Trophoblast cell (in vitro differentiated cells and primary cell): Measurements from ENCODE around the gene FGR.

Source experiments
- DNase-seq, 2 donors: peaks; one replicate each; pipeline ENCODE4 v3.0.0-alpha.2; 2016
- H2AFZ ChIP-seq: 2 replicates; pipeline ENCODE4 v1.6.1; 2013; ENCODE audit warnings: low read length, moderate library complexity, mild to moderate bottlenecking; ENCODE audit not compliant: insufficient read depth, poor library complexity
- H2AK5ac ChIP-seq: 2 replicates; pipeline ENCODE4 v1.6.1; 2013; ENCODE audit warnings: mild to moderate bottlenecking, low read length
- H2BK120ac ChIP-seq: 2 replicates; pipeline ENCODE4 v1.6.1; 2013; ENCODE audit warnings: low read length, mild to moderate bottlenecking, moderate library complexity; ENCODE audit not compliant: insufficient read depth, poor library complexity
- H2BK12ac ChIP-seq: 2 replicates; pipeline ENCODE4 v1.6.1; 2013; ENCODE audit warnings: mild to moderate bottlenecking, low read length, moderate library complexity
- H2BK5ac ChIP-seq: 2 replicates; pipeline ENCODE4 v1.6.1; 2013; ENCODE audit warnings: low read length, low read depth, moderate library complexity, mild to moderate bottlenecking; ENCODE audit not compliant: poor library complexity
- H3K14ac ChIP-seq: 2 replicates; pipeline ENCODE4 v1.6.1; 2013; ENCODE audit warnings: mild to moderate bottlenecking, low read length
- H3K18ac ChIP-seq: 2 replicates; pipeline ENCODE4 v1.6.1; 2013; ENCODE audit warnings: mild to moderate bottlenecking, low read length
- H3K23ac ChIP-seq: 2 replicates; pipeline ENCODE4 v1.6.1; 2013; ENCODE audit warnings: low read length
- H3K27ac ChIP-seq: 2 replicates; pipeline ENCODE4 v1.5.1; 2013; ENCODE audit warnings: low read depth, mild to moderate bottlenecking, inconsistent platforms, low read length, moderate library complexity
- H3K27me3 ChIP-seq: 2 replicates; pipeline ENCODE4 v1.6.1; 2013; ENCODE audit warnings: inconsistent platforms, mild to moderate bottlenecking, low read length, moderate library complexity; ENCODE audit not compliant: insufficient read depth
- H3K36me3 ChIP-seq, 2 experiments: 1 replicate in 1 of 2; 2 replicates in 1 of 2; pipeline ENCODE4 v1.6.1; 2013; ENCODE audit warnings: low read length in 2 of 2, mild to moderate bottlenecking in 2 of 2, moderate library complexity in 1 of 2; ENCODE audit not compliant: insufficient read depth in 2 of 2, control insufficient read depth in 1 of 2
- H3K4ac ChIP-seq: 2 replicates; pipeline ENCODE4 v1.6.1; 2013; ENCODE audit warnings: low read depth, mild to moderate bottlenecking, low read length, moderate library complexity
- H3K4me1 ChIP-seq, 2 experiments: 1 replicate in 1 of 2; 2 replicates in 1 of 2; pipeline ENCODE4 v1.6.1; 2013; ENCODE audit warnings: low read length in 2 of 2, mild to moderate bottlenecking in 2 of 2, moderate library complexity in 1 of 2; ENCODE audit not compliant: insufficient read depth in 2 of 2, control insufficient read depth in 1 of 2
- H3K4me2 ChIP-seq: 2 replicates; pipeline ENCODE4 v1.6.1; 2013; ENCODE audit warnings: inconsistent platforms, mild to moderate bottlenecking, low read length, moderate library complexity
- H3K4me3 ChIP-seq: 2 replicates; pipeline ENCODE4 v1.5.1; 2013; ENCODE audit warnings: mild to moderate bottlenecking, low read depth, low read length, inconsistent platforms
- H3K79me1 ChIP-seq: one replicate; pipeline ENCODE4 v1.6.1; 2013; ENCODE audit warnings: low read length
- H3K79me2 ChIP-seq: 2 replicates; pipeline ENCODE4 v1.6.1; 2013; ENCODE audit warnings: low read length, mild to moderate bottlenecking; ENCODE audit not compliant: control insufficient read depth, insufficient read depth, poor library complexity
- H3K9ac ChIP-seq: 2 replicates; pipeline ENCODE4 v1.6.1; 2013; ENCODE audit warnings: mild to moderate bottlenecking, low read length
- H3K9me3 ChIP-seq: 2 replicates; pipeline ENCODE4 v1.6.1; 2013; ENCODE audit warnings: low read depth, mild to moderate bottlenecking, control low read depth, inconsistent platforms, low read length; ENCODE audit not compliant: insufficient read depth
- H4K12ac ChIP-seq: 2 replicates; pipeline ENCODE4 v1.6.1; 2013; ENCODE audit warnings: low read depth, mild to moderate bottlenecking, low read length, moderate library complexity
- H4K8ac ChIP-seq: 2 replicates; pipeline ENCODE4 v1.6.1; 2013; ENCODE audit warnings: low read depth, mild to moderate bottlenecking, low read length, moderate library complexity
- H4K91ac ChIP-seq: one replicate; pipeline ENCODE4 v1.6.1; 2013; ENCODE audit warnings: low read depth, mild to moderate bottlenecking, low read length, moderate library complexity
- WGBS: extraction: QIAGEN DNeasy Blood & Tissue Kit; methylation state at CpG from one replicate; pipeline ENCODE4 v1.1.7; 2013; ENCODE audit warnings: missing lambda C conversion rate; ENCODE audit not compliant: insufficient read length, insufficient coverage; ENCODE audit errors: extremely low coverage; 5-methylcytosine and 5-hydroxymethylcytosine counted together

Gene FGR

DNA sequence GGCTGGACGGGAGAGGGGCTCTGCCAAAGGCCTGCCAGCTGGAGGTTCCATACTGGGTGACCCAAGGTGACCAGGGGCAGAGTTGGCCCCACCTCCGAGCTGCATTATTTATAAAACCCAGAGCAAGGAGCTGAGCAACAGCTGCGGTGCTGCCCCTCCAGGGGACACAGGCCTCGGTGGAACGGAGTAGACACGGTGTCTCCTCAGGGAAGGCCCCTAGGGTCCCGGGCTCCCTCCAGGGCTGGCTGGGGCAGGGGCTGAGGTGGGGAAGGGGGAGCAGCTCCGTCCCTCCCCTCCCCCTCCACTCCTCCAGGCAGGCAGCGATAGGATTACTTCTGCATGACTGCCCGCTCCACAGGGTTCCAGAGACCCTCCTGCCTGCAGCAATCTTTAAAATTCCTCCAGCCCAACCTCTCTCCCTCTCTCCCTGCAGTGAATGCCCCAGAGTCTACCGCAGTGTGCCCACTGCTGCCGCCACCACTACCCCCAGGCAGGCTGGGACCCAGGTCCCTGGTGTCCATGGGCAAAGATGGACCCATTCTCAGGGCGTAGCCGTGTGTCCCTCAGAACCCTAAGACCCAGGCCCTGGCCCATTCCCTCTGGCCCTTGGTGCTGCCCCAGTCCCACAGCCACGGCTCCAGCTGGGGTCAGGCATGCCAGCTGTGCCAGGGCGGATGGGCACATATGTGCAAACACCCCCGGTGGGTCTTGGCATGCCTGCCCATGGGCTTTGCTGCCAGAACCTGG lies 41.9 kb downstream of the FGR start:
- no CpG with 5 or more reads among the region's 17 CpGs for WGBS
- Histone ChIP-seq H4K91ac (peak overlapping the region; percentile 52), H3K27me3 (no peaks in the 10 kb centered on the region)

DNA sequence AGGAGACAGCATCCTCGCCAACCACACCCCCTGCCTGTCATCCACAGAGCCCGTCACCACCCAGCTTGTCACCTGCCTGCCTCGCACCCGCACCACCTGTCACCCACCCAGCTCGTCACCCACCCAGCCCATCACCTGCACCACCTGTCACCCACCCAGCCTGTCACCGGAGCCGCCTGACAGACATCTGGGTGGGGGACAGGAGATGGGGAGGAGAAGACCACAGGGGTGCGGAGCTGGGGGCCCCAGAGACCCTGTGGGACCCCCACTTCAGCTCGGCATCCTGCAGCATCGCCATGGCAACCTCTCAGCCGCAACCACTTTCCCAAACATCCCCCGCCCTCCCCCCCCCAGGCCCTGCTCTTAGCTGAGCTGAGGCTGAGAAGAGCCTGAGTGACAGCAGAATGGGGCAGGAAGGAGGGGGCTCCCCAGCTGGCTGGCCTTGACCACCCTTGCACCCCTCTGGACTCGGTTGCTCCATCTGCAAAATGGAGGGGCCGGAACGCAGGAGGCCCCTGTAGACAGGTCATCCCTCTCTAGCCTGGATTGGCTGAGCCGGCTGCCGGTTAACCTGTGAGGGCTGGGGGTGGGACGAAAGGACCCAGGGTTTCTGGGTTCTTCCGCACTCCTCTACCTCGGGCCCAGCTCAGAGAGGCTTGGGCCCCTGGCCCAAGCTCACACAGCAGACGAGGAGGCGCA lies 42.6 kb downstream of the FGR start:
- Histone ChIP-seq H3K9me3 (peaks cover 12% of the 10 kb centered on the region), H4K12ac (no peak overlapping the region), H3K4me2 (peak overlapping the region; percentile 11), H3K36me3 (peaks cover 39 to 57% of the 10 kb centered on the region in 2 experiments), H3K23ac (no peak overlapping the region), H3K14ac (no peak overlapping the region), H3K18ac (peak overlapping the region; percentile 17), H3K4ac (peak overlapping the region; percentile 80), H4K8ac (no peak overlapping the region), H3K27ac (no peak overlapping the region), H2BK120ac (no peak overlapping the region), H3K27me3 (no peaks in the 10 kb centered on the region), H2AK5ac (no peak overlapping the region), H2AFZ (no peak overlapping the region), H2BK12ac (no peak overlapping the region), H3K79me2 (peaks cover 49% of the 10 kb centered on the region), H3K79me1 (peaks cover 34% of the 10 kb centered on the region), H3K9ac (no peak overlapping the region), H3K4me3 (no peak overlapping the region), H4K91ac (no peak overlapping the region), H2BK5ac (no peak overlapping the region), H3K4me1 (peaks cover 45 to 50% of the 10 kb centered on the region in 2 experiments)
- no peak for DNase-seq
- WGBS: no CpG with 5 or more reads among the region's 22 CpGs

More for the DNA sequence above, 41.9 kb downstream of the FGR start:
- Histone ChIP-seq H3K36me3 (peaks cover 37 to 53% of the 10 kb centered on the region in 2 experiments), H2AFZ (no peak overlapping the region), H2AK5ac (no peak overlapping the region), H4K8ac (no peak overlapping the region), H3K9me3 (peaks cover 12% of the 10 kb centered on the region), H3K23ac (no peak overlapping the region), H3K4me2 (peak overlapping the region; percentile 44), H3K4me3 (no peak overlapping the region), H3K79me2 (peaks cover 51% of the 10 kb centered on the region), H3K9ac (peak overlapping the region; percentile 36), H3K4me1 (peaks cover 50 to 57% of the 10 kb centered on the region in 2 experiments), H3K14ac (peak overlapping the region; percentile 10), H3K18ac (peak overlapping the region; percentile 76), H2BK120ac (peak overlapping the region; percentile 22), H3K27ac (peak overlapping the region; percentile 11), H3K4ac (peak overlapping the region; percentile 89), H2BK12ac (peak overlapping the region; percentile 3), H3K79me1 (peaks cover 37% of the 10 kb centered on the region), H2BK5ac (peak overlapping the region; percentile 15), H4K12ac (no peak overlapping the region)
- no peak for DNase-seq

DNA sequence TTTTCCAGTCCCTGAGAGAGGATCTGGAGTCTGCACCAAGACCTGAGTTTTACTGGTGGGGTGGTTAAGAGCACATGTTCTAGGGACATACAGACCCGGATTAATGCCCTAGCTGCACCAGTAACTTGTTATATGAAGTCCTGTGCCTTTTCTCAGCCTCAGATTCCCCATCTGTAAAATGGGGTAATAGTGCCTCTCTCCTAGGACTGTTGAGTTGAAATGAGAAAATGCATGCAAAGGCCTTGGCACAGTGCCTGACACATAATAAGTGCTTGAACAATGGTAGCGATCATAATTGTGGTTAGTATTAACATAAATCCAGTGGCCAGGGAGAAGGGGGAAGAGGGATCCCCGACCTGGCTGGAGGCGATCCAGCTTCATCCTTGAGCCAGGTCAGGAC lies 43.4 kb downstream of the FGR start:
- Histone ChIP-seq H2BK5ac (no peak overlapping the region), H3K4me2 (no peak overlapping the region), H2AFZ (no peak overlapping the region), H2BK120ac (no peak overlapping the region), H4K91ac (no peak overlapping the region), H3K79me2 (peaks cover 43% of the 10 kb centered on the region), H3K14ac (no peak overlapping the region), H3K4ac (peak overlapping the region; percentile 80), H3K4me3 (no peak overlapping the region), H2BK12ac (no peak overlapping the region), H3K18ac (no peak overlapping the region), H2AK5ac (no peak overlapping the region), H3K79me1 (peaks cover 29% of the 10 kb centered on the region), H3K4me1 (peaks cover 37 to 42% of the 10 kb centered on the region in 2 experiments), H3K27me3 (no peaks in the 10 kb centered on the region), H3K9ac (no peak overlapping the region), H3K9me3 (peaks cover 10% of the 10 kb centered on the region), H3K36me3 (peaks cover 42 to 51% of the 10 kb centered on the region in 2 experiments), H4K8ac (no peak overlapping the region), H3K27ac (no peak overlapping the region), H4K12ac (no peak overlapping the region), H3K23ac (no peak overlapping the region)
- no CpG with 5 or more reads among the region's 4 CpGs for WGBS
- no peak for DNase-seq

DNA sequence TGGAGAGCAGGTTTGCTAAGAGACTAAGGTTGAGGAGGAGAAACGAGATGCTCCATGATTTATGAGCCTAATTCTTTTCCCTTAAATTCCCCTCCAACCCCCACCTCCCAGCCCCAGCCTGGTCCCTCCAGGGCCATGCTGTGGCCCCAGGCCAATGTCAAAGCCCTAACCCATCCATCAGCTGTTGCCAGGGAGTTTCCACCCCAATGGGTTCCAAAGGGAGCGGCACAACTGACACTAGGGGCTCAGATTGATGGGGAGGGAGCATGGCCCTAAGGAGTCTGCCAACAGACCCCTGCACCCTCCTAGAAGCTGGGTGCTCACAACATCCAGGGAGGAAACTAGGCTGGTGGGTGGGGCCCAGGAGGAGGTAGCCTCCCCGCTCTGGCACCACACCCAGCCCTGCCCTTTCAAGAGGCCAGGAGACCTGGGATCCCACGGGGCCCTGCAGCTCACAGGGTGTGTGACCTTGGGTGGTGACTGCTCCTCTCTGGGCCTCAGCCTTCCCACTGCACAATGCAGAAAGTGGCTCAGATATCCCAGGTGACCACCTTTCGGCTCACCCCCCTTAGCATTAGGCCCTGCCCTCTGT lies 44.0 kb downstream of the FGR start:
- H3K4me1 ChIP-seq: peaks cover 31 to 36% of the 10 kb centered on the region in 2 experiments
- H2AK5ac ChIP-seq: no peak overlapping the region
- peaks cover 45% of the 10 kb centered on the region for H3K79me2 ChIP-seq
- H3K23ac ChIP-seq: no peak overlapping the region
- peaks cover 44 to 52% of the 10 kb centered on the region in 2 experiments for H3K36me3 ChIP-seq
- H3K18ac ChIP-seq: no peak overlapping the region
- no peak overlapping the region for H2AFZ ChIP-seq
- no peak overlapping the region for H3K4me3 ChIP-seq
- no peak overlapping the region for H4K91ac ChIP-seq
- no peak overlapping the region for H3K14ac ChIP-seq
- H3K4me2 ChIP-seq: no peak overlapping the region
- no peak overlapping the region for H2BK120ac ChIP-seq
- H4K12ac ChIP-seq: no peak overlapping the region
- H2BK5ac ChIP-seq: no peak overlapping the region
- H2BK12ac ChIP-seq: no peak overlapping the region
- H3K9ac ChIP-seq: no peak overlapping the region
- no peak overlapping the region for H3K27ac ChIP-seq
- H3K9me3 ChIP-seq: peaks cover 7% of the 10 kb centered on the region
- no CpG with 5 or more reads among the region's 5 CpGs for WGBS
- H4K8ac ChIP-seq: no peak overlapping the region
- DNase-seq: no peak
- peaks cover 25% of the 10 kb centered on the region for H3K79me1 ChIP-seq
- H3K27me3 ChIP-seq: no peaks in the 10 kb centered on the region
- H3K4ac ChIP-seq: peak overlapping the region; percentile 32
